ENCODE results near the gene TCL1B. TPM values are rescaled to one million over a fixed set of nuclear protein-coding genes. Genes with fewer than 3 reads are reported as not detected.
A peak's percentile ranks its signal among the peaks of the same experiment; 100 is the strongest.
"Not testable (repeated sequence)": the region's sequence is repeated elsewhere in the genome, so short reads cannot be mapped to it uniquely, and the experiment has no call there.

TCL1B gene
- polyA plus RNA-seq, 3 donors = 0.30 to 0.42 (median 0.36) TPM

- DNase-seq (ENCODE audit: extremely low read depth in 1 of 11, low read depth in 9 of 11, low spot score in 4 of 11) = no peak
These were observed 10.5 kb downstream of the TCL1B start for GRCh38 chr14:95696741-95697140.

GRCh38 chr14:95697764-95698163 is 11.5 kb downstream of the TCL1B start:
- no peak for DNase-seq (ENCODE audit: extremely low read depth in 1 of 11, low read depth in 9 of 11, low spot score in 4 of 11)

DNA sequence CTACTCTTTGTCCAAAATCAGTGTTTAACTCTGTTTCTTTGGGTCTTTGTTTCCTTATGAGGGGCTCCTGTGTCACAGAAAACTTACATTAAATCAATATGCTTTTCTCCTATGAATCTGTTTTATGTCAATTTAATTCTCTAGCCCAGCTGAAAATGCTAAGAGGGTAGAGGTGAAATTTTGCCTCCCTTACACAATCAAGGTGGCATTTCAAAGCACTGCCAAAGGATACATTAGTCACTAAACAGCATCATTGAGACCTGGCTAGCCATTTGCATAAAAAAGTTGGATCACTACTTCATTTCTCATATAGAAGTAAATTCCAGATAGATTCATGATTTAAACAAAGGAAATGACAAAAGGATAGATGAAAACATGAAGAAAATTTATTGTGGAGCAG is 12.1 kb downstream of the TCL1B start:
- DNase-seq (ENCODE audit: extremely low read depth in 1 of 11, low read depth in 9 of 11, low spot score in 4 of 11) = no peak

DNA sequence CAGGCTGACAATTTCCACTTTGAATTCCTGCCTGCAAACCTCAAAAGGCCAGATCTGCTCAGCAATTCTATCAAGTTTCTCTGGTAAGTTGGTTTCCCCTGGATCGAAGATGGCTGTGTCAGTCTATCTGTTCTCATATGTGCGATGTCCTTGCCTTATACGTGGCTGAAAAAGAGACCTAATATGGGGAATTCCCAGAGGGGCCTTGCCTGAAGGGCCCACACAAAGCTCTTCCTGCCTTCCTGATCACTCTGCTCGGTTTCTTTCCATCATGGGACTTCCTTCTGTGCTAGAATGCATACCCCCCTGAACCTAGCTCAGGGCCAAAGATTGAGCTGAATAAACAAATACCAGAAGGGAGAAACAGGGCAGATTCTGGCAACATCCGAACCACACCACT is 13.2 kb downstream of the TCL1B start:
- DNase-seq (ENCODE audit: extremely low read depth in 1 of 11, low read depth in 9 of 11, low spot score in 4 of 11) = no peak

- DNase-seq (ENCODE audit: extremely low read depth in 1 of 11, low read depth in 9 of 11, low spot score in 4 of 11) = no peak
These were observed 14.2 kb downstream of the TCL1B start for GRCh38 chr14:95700221-95700976.

DNA sequence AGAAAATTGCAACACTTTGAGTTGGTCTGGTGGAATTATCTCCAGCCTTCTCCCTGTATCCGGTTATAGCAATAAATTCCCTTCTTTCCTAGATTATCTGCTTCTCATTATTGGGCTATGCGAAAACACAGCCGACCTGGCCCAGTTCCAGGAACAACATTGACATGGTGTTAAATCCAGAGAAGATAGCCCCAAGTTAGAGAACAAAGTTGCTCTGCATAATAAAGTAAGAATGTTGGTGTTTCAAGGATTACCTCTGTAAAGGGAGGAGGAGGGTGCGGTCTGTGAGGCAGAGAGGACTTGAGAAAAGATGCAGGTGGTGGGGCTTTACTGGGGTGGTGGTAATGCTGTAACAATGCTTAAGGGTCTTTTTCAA is 15.6 kb downstream of the TCL1B start:
- peak in 10 of 11 donors; percentile 31 to 67 (median 48) for DNase-seq (ENCODE audit: extremely low read depth in 1 of 11, low read depth in 9 of 11, low spot score in 4 of 11)

- no peak for DNase-seq (ENCODE audit: extremely low read depth in 1 of 11, low read depth in 9 of 11, low spot score in 4 of 11)
These were observed 17.1 kb downstream of the TCL1B start for GRCh38 chr14:95703341-95703740.

DNA sequence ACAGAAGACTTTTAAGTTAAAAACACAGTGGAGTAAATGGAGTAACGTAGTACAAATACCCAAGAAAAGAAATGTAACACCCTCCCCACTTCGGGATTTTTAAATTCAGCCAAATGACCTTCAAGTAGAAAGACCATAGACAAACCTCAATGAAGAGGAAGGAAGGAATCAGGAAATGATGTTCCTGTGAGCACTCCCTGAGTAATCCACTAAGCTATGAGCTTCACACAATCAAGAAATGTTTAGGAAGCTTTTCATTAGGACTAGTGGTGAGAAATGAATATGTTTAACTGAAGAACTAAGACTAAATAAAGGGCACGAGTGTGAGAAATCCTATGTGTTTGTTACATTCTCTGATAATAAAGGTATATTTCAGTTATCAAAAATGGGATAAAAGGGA is 17.6 kb downstream of the TCL1B start:
- DNase-seq (ENCODE audit: extremely low read depth in 1 of 11, low read depth in 9 of 11, low spot score in 4 of 11) = no peak

GRCh38 chr14:95705518-95705917 is 19.3 kb downstream of the TCL1B start:
- no peak for DNase-seq (ENCODE audit: extremely low read depth in 1 of 11, low read depth in 9 of 11, low spot score in 4 of 11)

DNA sequence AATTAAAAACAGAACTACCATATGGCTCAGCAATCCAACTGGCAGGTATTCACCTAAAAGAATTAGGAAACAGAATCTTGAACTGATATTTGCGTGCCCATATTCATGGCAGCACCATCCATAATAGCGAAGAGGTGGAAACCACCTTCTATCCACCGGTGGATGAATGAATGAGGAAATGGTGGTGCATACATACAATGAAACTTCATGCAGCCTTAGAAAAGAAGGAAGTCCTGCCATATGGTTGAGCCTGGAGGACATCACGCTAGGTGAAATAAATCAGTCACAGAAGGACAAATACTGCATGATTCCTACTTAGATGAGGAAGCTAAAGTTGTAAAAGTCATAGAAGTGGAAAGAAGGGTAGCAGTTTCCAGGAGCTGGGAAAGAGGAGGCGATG is 21.1 kb downstream of the TCL1B start:
- DNase-seq (ENCODE audit: extremely low read depth in 1 of 11, low read depth in 9 of 11, low spot score in 4 of 11) = no peak

DNA sequence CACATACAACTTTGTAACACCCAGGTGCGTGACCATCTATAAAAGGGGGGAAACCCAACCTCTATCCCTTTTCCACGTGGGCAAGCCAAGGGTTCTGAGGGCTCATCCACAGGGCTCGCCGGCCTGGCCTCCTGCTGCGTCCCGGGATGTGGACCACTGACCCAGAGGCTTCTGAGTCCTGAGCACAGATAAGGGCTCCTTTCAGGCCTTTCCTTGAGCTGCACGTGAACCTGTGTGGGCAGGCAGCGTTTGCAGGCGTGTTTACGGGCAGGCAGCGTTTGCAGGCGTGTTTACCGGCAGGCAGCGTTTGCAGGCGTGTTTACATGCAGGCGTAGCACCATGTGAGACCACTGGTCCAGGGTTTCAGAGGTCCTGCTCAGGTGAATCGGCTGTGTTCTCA is 23.9 kb downstream of the TCL1B start:
- no peak for DNase-seq (ENCODE audit: extremely low read depth in 1 of 11, low read depth in 9 of 11, low spot score in 4 of 11)

DNA sequence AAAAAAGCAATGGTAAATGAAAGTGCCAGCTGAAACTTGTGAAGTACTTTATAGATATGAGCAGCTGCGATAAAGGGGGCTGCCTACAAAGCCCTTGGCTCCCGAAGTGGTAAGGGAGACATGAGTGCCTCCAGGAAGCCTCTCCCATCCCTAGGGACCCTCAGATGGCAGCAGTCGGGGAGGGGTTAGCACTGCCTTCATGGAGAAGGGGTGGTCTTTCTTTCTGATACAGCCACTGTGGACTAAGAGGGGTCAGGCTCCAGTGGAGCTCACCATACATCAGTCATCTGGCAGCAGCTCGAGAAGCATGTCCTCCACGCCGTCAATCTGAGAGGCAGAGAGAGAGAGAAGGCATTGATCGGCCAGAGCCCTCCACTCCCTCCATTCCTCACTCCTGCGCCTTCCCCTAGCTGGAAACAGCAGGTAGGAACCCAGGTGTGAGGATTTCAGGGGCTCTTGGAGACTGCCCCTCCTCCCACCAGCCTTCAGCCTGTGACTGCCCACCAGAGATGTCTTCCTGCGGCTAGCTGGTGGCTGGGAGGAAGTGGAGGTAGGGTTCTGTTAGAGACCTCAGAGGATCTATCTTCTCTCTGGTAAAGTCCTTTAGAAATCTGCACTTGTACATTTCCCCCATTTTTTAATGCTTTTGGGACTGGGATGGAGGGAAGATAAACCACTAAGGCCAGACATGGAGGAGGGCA is 25.4 kb downstream of the TCL1B start:
- no peak for DNase-seq (ENCODE audit: extremely low read depth in 1 of 11, low read depth in 9 of 11, low spot score in 4 of 11)

GRCh38 chr14:95712398-95712797 is 26.2 kb downstream of the TCL1B start:
- DNase-seq (ENCODE audit: extremely low read depth in 1 of 11, low read depth in 9 of 11, low spot score in 4 of 11) = no peak

- DNase-seq (ENCODE audit: extremely low read depth in 1 of 11, low read depth in 9 of 11, low spot score in 4 of 11) = no peak
These were observed 27.6 kb downstream of the TCL1B start, which contains the start of gene TCL1A for GRCh38 chr14:95713596-95714371. TCL1A (minus strand) TSS chr14:95714125; CDS start chr14:95714066, 59 bp downstream.

DNA sequence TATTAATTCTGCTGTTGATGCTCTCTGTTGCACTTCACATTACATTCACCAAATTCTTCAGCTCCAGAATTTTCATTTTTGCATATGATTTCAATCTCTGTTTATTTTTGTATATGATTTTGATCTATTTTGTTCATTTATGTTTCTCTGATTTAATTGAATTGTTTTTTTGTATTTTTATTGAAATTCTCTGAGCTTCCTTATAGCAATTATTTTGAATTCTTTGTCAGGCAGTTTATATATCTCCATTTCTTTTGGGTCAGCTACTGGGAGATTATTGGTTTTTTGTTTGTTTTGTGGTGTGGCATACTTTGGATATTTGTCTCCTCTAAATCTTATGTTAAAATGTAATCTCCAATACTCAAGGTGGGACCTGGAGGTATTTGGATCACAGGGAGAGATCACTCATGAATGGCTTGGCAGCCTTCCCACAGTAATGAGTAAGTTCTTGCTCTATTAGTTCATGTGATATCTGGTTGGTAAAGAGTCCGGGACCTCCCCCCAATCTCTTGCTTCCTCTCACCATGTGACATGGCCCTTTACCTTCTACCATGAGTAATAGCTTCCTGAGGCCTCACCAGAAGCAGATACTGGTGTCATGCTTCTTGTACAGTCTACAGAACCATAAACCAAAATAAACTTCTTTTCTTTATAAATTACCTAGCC is 36.4 kb downstream of the TCL1B start:
- DNase-seq (ENCODE audit: extremely low read depth in 1 of 11, low read depth in 9 of 11, low spot score in 4 of 11) = no peak

DNA sequence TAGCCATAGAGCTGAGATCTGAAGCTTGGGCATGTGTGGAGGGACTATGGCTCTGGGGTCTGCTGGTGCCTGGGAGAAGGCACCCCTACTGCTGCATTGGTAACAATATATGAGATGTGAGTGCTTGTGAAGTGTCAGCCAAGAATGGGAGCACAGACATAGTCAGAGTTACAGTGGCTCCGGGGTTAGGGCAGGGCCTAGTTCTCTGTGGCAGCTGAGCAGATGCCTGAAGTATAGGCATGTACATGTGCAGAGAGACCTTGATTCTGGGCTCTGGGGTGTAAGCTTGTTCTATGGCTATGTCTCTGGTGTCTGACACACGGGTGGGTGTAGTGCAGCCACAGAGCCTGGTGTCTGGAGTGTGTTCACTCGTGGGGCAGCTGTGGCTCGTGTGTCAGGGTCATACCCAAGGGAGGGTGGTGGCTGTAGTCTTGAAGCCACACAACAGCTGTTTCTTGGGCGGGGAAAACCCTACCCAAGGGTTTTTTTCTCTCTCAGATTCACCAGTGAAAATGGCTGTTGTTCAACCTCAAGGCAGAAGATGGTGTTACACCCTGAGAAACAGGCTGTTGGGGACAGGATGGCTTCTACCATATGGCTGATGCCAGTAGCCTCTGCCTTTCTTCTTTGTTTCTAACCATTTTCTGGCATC is 39.6 kb downstream of the TCL1B start:
- no peak for DNase-seq (ENCODE audit: extremely low read depth in 1 of 11, low read depth in 9 of 11, low spot score in 4 of 11)

DNA sequence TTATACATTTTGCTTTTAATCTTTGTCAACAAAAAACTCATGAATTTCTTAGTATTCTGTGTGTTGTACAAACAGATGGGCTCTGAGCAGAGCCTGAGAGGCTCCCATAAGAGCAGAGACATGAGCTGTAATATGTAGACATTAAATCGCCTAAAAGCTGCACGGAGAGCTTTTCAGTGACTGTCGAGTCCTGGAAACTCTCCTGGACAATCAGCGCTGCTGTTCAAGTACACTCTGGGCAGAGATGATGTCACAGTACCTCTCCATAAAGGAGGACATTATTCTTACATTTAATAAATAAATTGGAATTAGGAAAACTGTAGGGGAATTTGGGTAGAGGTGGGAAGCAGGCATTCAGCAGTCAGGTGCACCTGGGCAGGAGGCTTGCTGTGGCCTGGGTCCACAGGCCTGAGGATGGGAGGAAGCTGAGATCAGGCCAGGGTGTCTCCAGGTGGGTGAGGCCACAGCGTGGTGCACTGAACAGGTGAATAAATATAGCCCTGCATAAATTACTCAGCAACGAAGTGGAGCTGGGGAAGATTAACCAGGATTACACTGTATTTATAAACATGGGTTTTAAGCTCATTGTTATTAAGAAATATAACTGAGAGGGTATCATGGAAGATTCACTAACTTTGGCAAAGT is 41.0 kb downstream of the TCL1B start:
- no peak for DNase-seq (ENCODE audit: extremely low read depth in 1 of 11, low read depth in 9 of 11, low spot score in 4 of 11)

DNA sequence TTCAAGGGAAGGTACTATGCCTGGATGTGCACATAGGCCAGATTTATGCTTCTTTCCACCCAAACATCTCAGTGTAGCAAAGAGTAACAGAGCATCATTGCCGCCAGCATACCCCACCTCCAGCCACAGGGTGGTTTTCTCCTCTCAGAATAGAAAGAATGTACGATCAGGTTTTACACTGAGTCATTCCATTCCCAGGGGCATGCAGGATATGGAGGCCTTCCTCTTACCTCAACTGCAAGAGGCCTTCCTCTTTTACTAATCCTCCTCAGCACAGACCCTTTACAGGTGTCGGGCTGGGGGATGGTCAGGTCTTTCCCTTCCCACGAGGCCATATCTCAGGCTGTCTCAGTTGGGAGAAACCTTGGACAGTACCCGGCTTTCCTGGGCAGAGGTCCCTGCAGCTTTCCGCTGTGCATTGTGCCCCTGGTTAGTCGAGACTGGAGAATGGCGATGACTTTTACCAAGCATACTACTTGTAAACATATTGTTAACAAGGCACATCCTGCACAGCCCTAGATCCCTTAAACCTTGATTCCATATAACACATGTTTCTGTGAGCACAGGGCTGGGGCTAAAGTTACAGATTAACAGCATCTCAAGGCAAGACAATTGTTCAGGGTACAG is 43.3 kb downstream of the TCL1B start:
- DNase-seq (ENCODE audit: extremely low read depth in 1 of 11, low read depth in 9 of 11, low spot score in 4 of 11) = not testable (repeated sequence)
